Fibroblast of lung (primary cell): ENCODE results near the gene CCDC80. TPM values are rescaled to one million over a fixed set of nuclear protein-coding genes. Genes with fewer than 3 reads are reported as not detected.

Experiments used
- DNase-seq, 2 donors: peaks; one replicate each; pipeline versions ENCODE4 v3.0.0 to v3.0.0-alpha.2; 2010; ENCODE audit warnings: low read depth in 2 of 2
- H2AFZ ChIP-seq: 2 replicates; pipeline ENCODE4 v1.5.1; 2012; ENCODE audit warnings: low read length, control low read depth, inconsistent platforms
- H3K27ac ChIP-seq: 2 replicates; pipeline ENCODE4 v1.5.1; 2011; ENCODE audit warnings: low read length, control low read depth; ENCODE audit not compliant: insufficient read depth
- H3K27me3 ChIP-seq: 2 replicates; pipeline ENCODE4 v1.5.1; 2011; ENCODE audit warnings: mild to moderate bottlenecking, low read length; ENCODE audit not compliant: control insufficient read depth, insufficient read depth
- H3K36me3 ChIP-seq: 2 replicates; pipeline ENCODE4 v1.5.1; 2011; ENCODE audit warnings: low read length; ENCODE audit not compliant: control insufficient read depth, insufficient read depth
- H3K4me1 ChIP-seq: 2 replicates; pipeline ENCODE4 v1.5.1; 2011; ENCODE audit warnings: low read length; ENCODE audit not compliant: control insufficient read depth, insufficient read depth; ENCODE audit errors: extremely low read depth
- H3K4me2 ChIP-seq: 2 replicates; pipeline ENCODE4 v1.5.1; 2011; ENCODE audit warnings: low read length, control low read depth; ENCODE audit not compliant: insufficient read depth; ENCODE audit errors: extremely low read depth
- H3K4me3 ChIP-seq, 4 experiments: fragments of 200-600 bp in 1 of 4; sonication (generic) in 1 of 4; replicated peaks in 1 of 4; 2 replicates each; pipeline ENCODE4 v1.5.1; 2011 to 2016; ENCODE audit warnings: low read length in 4 of 4, low read depth in 3 of 4, mild to moderate bottlenecking in 3 of 4, control low read depth in 2 of 4, inconsistent platforms in 1 of 4, mixed read lengths in 1 of 4; ENCODE audit not compliant: insufficient read depth in 1 of 4; ENCODE audit errors: control extremely low read depth in 1 of 4
- H3K79me2 ChIP-seq: 2 replicates; pipeline ENCODE4 v1.5.1; 2012; ENCODE audit warnings: mild to moderate bottlenecking, low read length, inconsistent platforms; ENCODE audit not compliant: control insufficient read depth, insufficient read depth
- H3K9ac ChIP-seq: 2 replicates; pipeline ENCODE4 v1.5.1; 2011; ENCODE audit warnings: mild to moderate bottlenecking, low read length, control low read depth; ENCODE audit not compliant: insufficient read depth
- H3K9me3 ChIP-seq: 2 replicates; pipeline ENCODE4 v1.5.1; 2012; ENCODE audit warnings: low read depth, low read length; ENCODE audit not compliant: control insufficient read depth, insufficient read depth
- H4K20me1 ChIP-seq: 2 replicates; pipeline ENCODE4 v1.5.1; 2011; ENCODE audit warnings: low read length; ENCODE audit not compliant: control insufficient read depth, insufficient read depth; ENCODE audit errors: extremely low read depth
- CTCF ChIP-seq, 2 donors: IDR thresholded peaks in 1 of 2; conservative IDR thresholded peaks in 1 of 2; 1 replicate in 1 of 2; 2 replicates in 1 of 2; pipeline ENCODE4 v1.5.1; 2011 to 2012; ENCODE audit warnings: low read length in 2 of 2, control low read depth in 1 of 2, inconsistent platforms in 1 of 2, low read depth in 1 of 2, mild to moderate bottlenecking in 1 of 2
- EZH2 ChIP-seq: IDR thresholded peaks from 2 replicates; pipeline ENCODE4 v1.5.1; 2012; ENCODE audit warnings: low read length, control low read depth, mild to moderate bottlenecking; ENCODE audit errors: missing control alignments
- polyA plus RNA-seq, 2 donors: library from polyadenylated mRNA; depleted of rRNA in 1 of 2; stranded (reverse) in 1 of 2; unstranded in 1 of 2; fragments of >200 nt; gene quantifications; 2 replicates each; pipeline ENCODE4 v1.2.1, GENCODE V29; 2011 to 2012; ENCODE audit warnings: missing spikeins in 1 of 2
- total RNA-seq: library from RNA; depleted of rRNA; stranded (reverse); fragments of >200 nt; gene quantifications from 2 replicates; pipeline ENCODE4 v1.2.1, GENCODE V29; 2014

Gene CCDC80
- total and polyA plus RNA-seq, 2 donors (not counting 1 experiment from before 2014, with no cell fraction given) = 153 to 526 TPM

- Histone ChIP-seq H3K9me3 (no peaks in the 10 kb centered on the region), H2AFZ (no peak overlapping the region), H3K4me1 (peaks cover 2% of the 10 kb centered on the region), H3K27me3 (no peaks in the 10 kb centered on the region), H3K4me2 (no peak overlapping the region), H3K9ac (no peak overlapping the region), H4K20me1 (no peaks in the 10 kb centered on the region), H3K27ac (no peak overlapping the region), H3K36me3 (peaks cover 6% of the 10 kb centered on the region), H3K79me2 (peaks cover 14% of the 10 kb centered on the region), H3K4me3 (no peak overlapping the region)
- no peak for TF ChIP-seq CTCF (conservative IDR thresholded peaks at IDR 0.05 in 1 of 2, IDR thresholded peaks at IDR 0.05 in 1 of 2; ENCODE audit: low read depth in 1 of 2, low read length in 2 of 2)
- no peak for TF ChIP-seq EZH2
- DNase-seq = no peak
These were observed 17.2 kb downstream of the CCDC80 start for GRCh38 chr3:112623717-112624116.

DNA sequence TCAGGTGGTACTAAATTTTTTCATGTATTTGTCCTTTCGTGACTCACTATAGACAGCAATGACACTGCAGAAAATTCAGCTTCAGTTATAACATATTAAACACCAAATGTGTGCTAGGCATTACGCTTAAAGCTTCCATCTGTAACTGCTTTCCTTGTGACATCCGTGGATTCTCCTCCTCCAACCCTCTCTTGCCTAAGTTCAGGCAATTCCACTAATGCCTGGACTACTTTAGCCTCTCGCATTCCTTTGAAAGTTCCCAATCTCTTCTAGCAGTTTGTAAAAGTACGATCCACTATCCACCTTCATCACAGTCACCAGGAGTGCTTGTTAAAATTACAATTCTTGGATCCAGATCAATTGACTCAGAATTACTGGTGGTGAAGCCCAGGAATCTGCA, 17.7 kb downstream of the CCDC80 start:
- H4K20me1 ChIP-seq = no peaks in the 10 kb centered on the region
- no peak overlapping the region for H3K4me3 ChIP-seq
- peaks cover 3% of the 10 kb centered on the region for H3K36me3 ChIP-seq
- no peak overlapping the region for H3K4me2 ChIP-seq
- H3K79me2 ChIP-seq = peaks cover 10% of the 10 kb centered on the region
- no peaks in the 10 kb centered on the region for H3K27me3 ChIP-seq
- H3K9ac ChIP-seq = no peak overlapping the region
- H3K27ac ChIP-seq = no peak overlapping the region
- H3K4me1 ChIP-seq = peaks cover 2% of the 10 kb centered on the region
- no peak for TF ChIP-seq CTCF (conservative IDR thresholded peaks at IDR 0.05 in 1 of 2, IDR thresholded peaks at IDR 0.05 in 1 of 2; ENCODE audit: low read depth in 1 of 2, low read length in 2 of 2)
- TF ChIP-seq EZH2 = no peak
- DNase-seq = no peak
- H2AFZ ChIP-seq = no peak overlapping the region
- no peaks in the 10 kb centered on the region for H3K9me3 ChIP-seq

DNA sequence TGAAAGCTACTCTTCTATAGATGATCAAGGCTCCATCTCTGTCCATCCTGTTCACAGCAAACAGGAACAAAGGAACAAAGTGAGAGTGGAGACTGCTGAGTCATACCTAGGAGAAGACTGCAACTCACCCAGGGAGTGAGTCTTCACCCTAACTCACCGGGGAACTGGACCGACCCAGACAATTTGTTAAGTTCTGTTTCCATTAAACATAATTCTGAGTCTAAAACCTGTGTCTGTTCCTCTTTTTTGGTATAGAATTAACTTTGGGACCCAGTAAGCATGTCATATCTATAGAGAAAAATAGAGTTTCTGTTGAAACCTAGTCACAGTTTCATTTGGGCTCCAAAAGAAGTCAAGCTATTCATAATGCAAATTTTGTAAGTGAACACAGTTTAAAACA, 21.6 kb downstream of the CCDC80 start:
- Histone ChIP-seq H3K27ac (no peak overlapping the region), H3K9ac (no peak overlapping the region), H3K36me3 (peaks cover 9% of the 10 kb centered on the region)

More for the DNA sequence above, 21.6 kb downstream of the CCDC80 start:
- Histone ChIP-seq H3K4me3 (no peak overlapping the region), H2AFZ (no peak overlapping the region), H3K9me3 (no peaks in the 10 kb centered on the region), H3K27me3 (no peaks in the 10 kb centered on the region), H4K20me1 (no peaks in the 10 kb centered on the region), H3K4me1 (peaks cover 2% of the 10 kb centered on the region), H3K4me2 (no peak overlapping the region), H3K79me2 (peaks cover 5% of the 10 kb centered on the region)
- DNase-seq = peak in 1 of 2 donors; percentile 56
- no peak for TF ChIP-seq CTCF (conservative IDR thresholded peaks at IDR 0.05 in 1 of 2, IDR thresholded peaks at IDR 0.05 in 1 of 2; ENCODE audit: low read depth in 1 of 2, low read length in 2 of 2)
- no peak for TF ChIP-seq EZH2
